HepG2 (cell line): Measurements from ENCODE around the gene HEXIM1. TPM values are rescaled to one million over a fixed set of nuclear protein-coding genes. Genes with fewer than 3 reads are reported as not detected.

ENCODE experiments used
- ATAC-seq: fragments of 200-7000 bp; cut with Tn5 transposase; 3 replicates; pipeline ENCODE4 v1.9.1; 2020; ENCODE audit warnings: mild to moderate bottlenecking, moderate library complexity
- BruUV-seq: library from RNA; stranded (reverse); fragments of 400-500 nt; replicated peaks from 2 replicates; lab custom pipeline; 2021; lab: Mats Ljungman, UMichigan
- CTCF ChIA-PET: fragments of 300-600 bp; formaldehyde crosslinking; extraction: SDS; loops from one replicate; lab custom pipeline; 2021; ENCODE audit warnings: low total read pairs, inconsistent platforms, low intra/inter-chr PET ratio; lab: Yijun Ruan, JAX
- POLR2A ChIA-PET: fragments of 350-600 bp; sonication (Branson Sonifier 250); formaldehyde crosslinking; loops from one replicate; lab custom pipeline; 2020; ENCODE audit warnings: antibody characterized with exemption, inconsistent platforms; lab: Yijun Ruan, JAX
- DNase-seq: peaks from one replicate; pipeline ENCODE4 v3.0.0-alpha.2; 2015; ENCODE audit warnings: low spot score
- FAIRE-seq: peaks from 3 replicates; lab custom pipeline; 2011; peaks lifted over from hg19 to GRCh38; lab: Jason Lieb, UNC
- H2AFZ ChIP-seq: one replicate; pipeline ENCODE4 v1.6.1; 2011; ENCODE audit warnings: low read length, inconsistent platforms
- H3K27ac ChIP-seq: fragments of 300-600 bp; 3 replicates; pipeline ENCODE4 v1.8.0; 2011; ENCODE audit warnings: mixed run types, mild to moderate bottlenecking, mixed read lengths, low read length, inconsistent platforms; ENCODE audit not compliant: insufficient read depth; ENCODE audit errors: extremely low read length
- H3K27me3 ChIP-seq, 2 experiments: fragments of 200-600 bp in 1 of 2; 2 replicates in 1 of 2; 3 replicates in 1 of 2; pipeline versions ENCODE4 v1.6.0 to v1.8.0; 2011; ENCODE audit warnings: low read length in 2 of 2, mild to moderate bottlenecking in 2 of 2, moderate library complexity in 2 of 2, inconsistent platforms in 1 of 2; ENCODE audit not compliant: insufficient read depth in 2 of 2, control insufficient read depth in 1 of 2
- H3K36me3 ChIP-seq, 2 experiments: fragments of 200-600 bp in 1 of 2; replicated peaks in 1 of 2; 2 replicates in 1 of 2; 3 replicates in 1 of 2; pipeline versions ENCODE4 v1.5.1 to v1.8.0; 2011; ENCODE audit warnings: low read length in 2 of 2, inconsistent platforms in 1 of 2; ENCODE audit not compliant: insufficient read depth in 2 of 2, control insufficient read depth in 1 of 2
- H3K4me1 ChIP-seq: 2 replicates; pipeline ENCODE4 v1.5.1; 2012; ENCODE audit warnings: low read length, inconsistent platforms; ENCODE audit not compliant: insufficient read depth
- H3K4me2 ChIP-seq: 2 replicates; pipeline ENCODE4 v1.6.0; 2011; ENCODE audit warnings: low read depth, low read length, inconsistent platforms
- H3K4me3 ChIP-seq, 3 experiments: fragments of 200-600 bp in 1 of 3; sonication (generic), shearing (Covaris generic) in 1 of 3; replicated peaks in 1 of 3; 2 replicates each; pipeline ENCODE4 v1.5.1; 2011 to 2016; ENCODE audit warnings: low read length in 3 of 3, inconsistent platforms in 2 of 3, low read depth in 2 of 3, mild to moderate bottlenecking in 2 of 3, control low read depth in 1 of 3, mixed read lengths in 1 of 3; ENCODE audit not compliant: insufficient read depth in 1 of 3
- H3K79me2 ChIP-seq: one replicate; pipeline ENCODE4 v1.6.1; 2011; ENCODE audit warnings: low read length, inconsistent platforms; ENCODE audit not compliant: insufficient read depth
- H3K9ac ChIP-seq: 2 replicates; pipeline ENCODE4 v1.6.0; 2011; ENCODE audit warnings: mild to moderate bottlenecking, low read depth, low read length, inconsistent platforms; ENCODE audit not compliant: insufficient read depth
- H3K9me3 ChIP-seq: 2 replicates; pipeline ENCODE4 v1.5.1; 2012; ENCODE audit warnings: mild to moderate bottlenecking, low read length
- H4K20me1 ChIP-seq: 2 replicates; pipeline ENCODE4 v1.6.0; 2011; ENCODE audit warnings: inconsistent platforms, mild to moderate bottlenecking, low read length, moderate library complexity; ENCODE audit not compliant: insufficient read depth
- ATM ChIP-seq: fragments of 450-650 bp; IDR thresholded peaks from 2 replicates; pipeline ENCODE4 v1.7.1; 2017; ENCODE audit warnings: mild to moderate bottlenecking, borderline replicate concordance
- BORCS8-MEF2B ChIP-seq: sonication (generic); formaldehyde crosslinking; IDR thresholded peaks from 2 replicates; pipeline ENCODE4 v1.8.0; 2022; ENCODE audit warnings: mild to moderate bottlenecking, missing genetic modification reagents
- CAMTA2 ChIP-seq: sonication (generic); formaldehyde crosslinking; IDR thresholded peaks from 2 replicates; pipeline ENCODE4 v1.4.0; 2020; ENCODE audit warnings: mild to moderate bottlenecking, missing genetic modification reagents, borderline replicate concordance
- CREB1 ChIP-seq, 2 experiments: fragments of 450-650 bp in 1 of 2; IDR thresholded peaks; 2 replicates each; pipeline ENCODE4 v1.6.1; 2016 to 2017; ENCODE audit warnings: control low read depth in 1 of 2, mild to moderate bottlenecking in 1 of 2, missing compliant biosample characterization in 1 of 2, missing genetic modification characterization in 1 of 2
- EZH2 ChIP-seq: conservative IDR thresholded peaks from 2 replicates; pipeline ENCODE4 v1.6.1; 2012; ENCODE audit warnings: mild to moderate bottlenecking, low read depth, low read length, moderate library complexity
- ZFP36L1 ChIP-seq: sonication (generic); formaldehyde crosslinking; IDR thresholded peaks from 2 replicates; pipeline ENCODE4 v1.8.0; 2022; ENCODE audit warnings: mild to moderate bottlenecking, missing genetic modification reagents, moderate library complexity
- ZFP90 ChIP-seq: sonication (generic); formaldehyde crosslinking; IDR thresholded peaks from 2 replicates; pipeline ENCODE4 v1.8.0; 2022; ENCODE audit warnings: missing genetic modification reagents, mild to moderate bottlenecking, inconsistent platforms, borderline replicate concordance
- ZKSCAN8 ChIP-seq: IDR thresholded peaks from 2 replicates; pipeline ENCODE4 v1.6.1; 2016; ENCODE audit warnings: borderline replicate concordance, missing genetic modification reagents, missing compliant biosample characterization
- ZNF235 ChIP-seq: sonication (generic); formaldehyde crosslinking; IDR thresholded peaks from 2 replicates; pipeline ENCODE4 v1.8.1; 2023; ENCODE audit warnings: mild to moderate bottlenecking, missing genetic modification reagents, borderline replicate concordance
- ZNF275 ChIP-seq: sonication (generic); formaldehyde crosslinking; IDR thresholded peaks from 2 replicates; pipeline ENCODE4 v1.8.0; 2022; ENCODE audit warnings: missing genetic modification reagents, mild to moderate bottlenecking, inconsistent platforms, borderline replicate concordance
- ZNF543 ChIP-seq: sonication (generic); formaldehyde crosslinking; IDR thresholded peaks from 2 replicates; pipeline ENCODE4 v1.4.0; 2020; ENCODE audit warnings: mild to moderate bottlenecking, missing genetic modification reagents
- ZNF777 ChIP-seq: sonication (generic); formaldehyde crosslinking; IDR thresholded peaks from 2 replicates; pipeline ENCODE4 v1.4.0; 2020; ENCODE audit warnings: missing genetic modification reagents
- ZNF879 ChIP-seq: sonication (generic); formaldehyde crosslinking; IDR thresholded peaks from 2 replicates; pipeline ENCODE4 v1.8.1; 2023; ENCODE audit warnings: missing genetic modification reagents
- ZNF891 ChIP-seq: sonication (generic); formaldehyde crosslinking; IDR thresholded peaks from 2 replicates; pipeline ENCODE4 v1.5.0; 2020; ENCODE audit warnings: mild to moderate bottlenecking, missing genetic modification reagents
- WGBS: methylation state at CpG from one replicate; pipeline ENCODE4 v1.1.6; 2017; ENCODE audit warnings: low lambda C conversion rate; 5-methylcytosine and 5-hydroxymethylcytosine counted together
- in situ Hi-C: cut with HindIII; loops from 2 replicates; pipeline ENCODE4 v1.10.0; 2017; ENCODE audit warnings: low pct_unique_long_range_greater_than_20kb; ENCODE audit not compliant: extremely low pct_ligation_motif_present
- intact Hi-C: fragments of 100-400 bp; cut with micrococcal nuclease; formaldehyde crosslinking; loops from one replicate; pipeline ENCODE4 v1.10.0; 2022; ENCODE audit not compliant: unreplicated experiment
- polyA plus RNA-seq, 8 experiments: library from polyadenylated mRNA; depleted of rRNA in 3 of 8; stranded (reverse) in 7 of 8; unstranded in 1 of 8; fragments of >200 nt; fragmentation: Illumina TruSeq in 4 of 8; extraction: Trizol in 4 of 8; gene quantifications; 2 replicates each; pipeline versions ENCODE4 v1.2.1 to v1.2.3, GENCODE V29; 2011 to 2016; ENCODE audit warnings: low read depth in 4 of 8, missing spikeins in 1 of 8, mixed read lengths in 1 of 8; ENCODE audit not compliant: insufficient read depth in 1 of 8
- total RNA-seq, 5 experiments: library from RNA; depleted of rRNA; stranded (reverse); fragments of >200 nt; fragmentation: Illumina TruSeq; extraction: Trizol; gene quantifications; 2 replicates each; pipeline ENCODE4 v1.2.3, GENCODE V29; 2016; ENCODE audit warnings: low read depth in 1 of 5
- TF ChIP-seq, protein P1 (sequence below): IDR thresholded peaks from 2 replicates; pipeline ENCODE4 v1.4.0; 2020; ENCODE audit warnings: mild to moderate bottlenecking, missing genetic modification reagents

HEXIM1 gene
- total and polyA plus RNA-seq, 2 of the 13 experiments (the other 11 are each of a cell fraction or from before 2014, with no cell fraction given): 10.5 to 16.6 TPM

GRCh38 chr17:45184144-45184543 lies 35.9 kb downstream of the HEXIM1 start (continued):
- TF ChIP-seq EZH2: no peak
- TF ChIP-seq CREB1 (IDR thresholded peaks at IDR 0.05): no peak
- TF ChIP-seq CREB1 (CRISPR knock-in tag; IDR thresholded peaks at IDR 0.05): no peak
- no peak for TF ChIP-seq BORCS8-MEF2B (CRISPR knock-in tag)
- no peak for TF ChIP-seq ZFP90 (CRISPR knock-in tag)
- TF ChIP-seq, all 625 proteins: peak for 0

- POLR2A ChIA-PET: no interaction called here
- CTCF ChIA-PET: no interaction called here
- H3K4me1 ChIP-seq: peaks cover 55% of the 10 kb centered on the region
- H3K36me3 ChIP-seq: no peaks in the 10 kb centered on the region
- 36% methylated on average over 7 of the region's 7 CpGs for WGBS
- no peak overlapping the region for H3K4me2 ChIP-seq
- intact Hi-C loops: no loop called here
- no TSS peak for BruUV-seq
- H3K79me2 ChIP-seq: no peaks in the 10 kb centered on the region
- no peak for FAIRE-seq
- no peak for TF ChIP-seq ZNF879
- TF ChIP-seq, protein P1, sequence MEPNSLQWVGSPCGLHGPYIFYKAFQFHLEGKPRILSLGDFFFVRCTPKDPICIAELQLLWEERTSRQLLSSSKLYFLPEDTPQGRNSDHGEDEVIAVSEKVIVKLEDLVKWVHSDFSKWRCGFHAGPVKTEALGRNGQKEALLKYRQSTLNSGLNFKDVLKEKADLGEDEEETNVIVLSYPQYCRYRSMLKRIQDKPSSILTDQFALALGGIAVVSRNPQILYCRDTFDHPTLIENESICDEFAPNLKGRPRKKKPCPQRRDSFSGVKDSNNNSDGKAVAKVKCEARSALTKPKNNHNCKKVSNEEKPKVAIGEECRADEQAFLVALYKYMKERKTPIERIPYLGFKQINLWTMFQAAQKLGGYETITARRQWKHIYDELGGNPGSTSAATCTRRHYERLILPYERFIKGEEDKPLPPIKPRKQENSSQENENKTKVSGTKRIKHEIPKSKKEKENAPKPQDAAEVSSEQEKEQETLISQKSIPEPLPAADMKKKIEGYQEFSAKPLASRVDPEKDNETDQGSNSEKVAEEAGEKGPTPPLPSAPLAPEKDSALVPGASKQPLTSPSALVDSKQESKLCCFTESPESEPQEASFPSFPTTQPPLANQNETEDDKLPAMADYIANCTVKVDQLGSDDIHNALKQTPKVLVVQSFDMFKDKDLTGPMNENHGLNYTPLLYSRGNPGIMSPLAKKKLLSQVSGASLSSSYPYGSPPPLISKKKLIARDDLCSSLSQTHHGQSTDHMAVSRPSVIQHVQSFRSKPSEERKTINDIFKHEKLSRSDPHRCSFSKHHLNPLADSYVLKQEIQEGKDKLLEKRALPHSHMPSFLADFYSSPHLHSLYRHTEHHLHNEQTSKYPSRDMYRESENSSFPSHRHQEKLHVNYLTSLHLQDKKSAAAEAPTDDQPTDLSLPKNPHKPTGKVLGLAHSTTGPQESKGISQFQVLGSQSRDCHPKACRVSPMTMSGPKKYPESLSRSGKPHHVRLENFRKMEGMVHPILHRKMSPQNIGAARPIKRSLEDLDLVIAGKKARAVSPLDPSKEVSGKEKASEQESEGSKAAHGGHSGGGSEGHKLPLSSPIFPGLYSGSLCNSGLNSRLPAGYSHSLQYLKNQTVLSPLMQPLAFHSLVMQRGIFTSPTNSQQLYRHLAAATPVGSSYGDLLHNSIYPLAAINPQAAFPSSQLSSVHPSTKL: no peak
- no peak for TF ChIP-seq ZNF235
- TF ChIP-seq ZNF543 (CRISPR knock-in tag): no peak
- no peak for TF ChIP-seq ATM
- no peak for TF ChIP-seq ZNF275
- no peak for TF ChIP-seq ZNF891 (CRISPR knock-in tag)
- TF ChIP-seq ZNF777 (CRISPR knock-in tag): no peak
- TF ChIP-seq ZKSCAN8 (CRISPR knock-in tag): no peak
- no peak for TF ChIP-seq CAMTA2 (CRISPR knock-in tag)
- no peak for TF ChIP-seq ZFP36L1 (CRISPR knock-in tag)
- TF ChIP-seq, all 625 proteins: peak for 0
- ATAC-seq (no peak), DNase-seq (no peak)
- no peak overlapping the region for H3K27ac ChIP-seq
- no peak overlapping the region for H2AFZ ChIP-seq
- no peak overlapping the region for H3K9ac ChIP-seq
- no peaks in the 10 kb centered on the region for H4K20me1 ChIP-seq
- no peaks in the 10 kb centered on the region for H3K9me3 ChIP-seq
- H3K4me3 ChIP-seq: no peak overlapping the region
- H3K27me3 ChIP-seq: no peaks in the 10 kb centered on the region
- in situ Hi-C loops: no loop called here
Observed at GRCh38 chr17:45186801-45187354, 38.6 kb downstream of the HEXIM1 start.
